Measurements from ENCODE around the gene LLGL1. TPM values are rescaled to one million over a fixed set of nuclear protein-coding genes. Genes with fewer than 3 reads are reported as not detected.

Gene LLGL1
- polyA plus RNA-seq, 2 of the 4 experiments (the other 2 are of a cell fraction), result 11.2 to 19.3 TPM

DNA sequence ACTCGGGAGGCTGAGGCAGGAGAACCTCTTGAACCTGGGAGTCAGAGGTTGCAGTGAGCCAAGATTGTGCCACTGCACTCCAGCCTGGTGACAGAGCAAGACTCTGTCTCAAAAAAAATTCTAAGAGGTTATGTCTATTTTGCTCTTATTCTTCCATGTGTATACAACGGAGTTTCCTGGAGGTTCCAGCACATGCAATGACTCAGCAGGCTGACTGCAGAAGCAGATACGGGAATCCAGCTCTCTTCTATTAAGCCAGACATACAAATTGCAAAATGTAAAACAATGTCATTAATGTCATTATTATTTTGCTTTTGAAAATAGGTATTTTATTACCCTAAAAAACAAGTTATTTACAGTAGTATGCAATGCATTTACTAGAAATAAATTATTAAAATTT lies 53.4 kb downstream of the LLGL1 start:
- FAIRE-seq (no peak), DNase-seq (ENCODE audit: low read depth in 1 of 2, low spot score in 1 of 2) (no peak), ATAC-seq (no peak)
- H3K4me2 ChIP-seq, result no peak overlapping the region
- peak overlapping the region in 1 of 2 experiments; percentile 38; a peak in 4 of 6 replicates for H3K27ac ChIP-seq
- WGBS (ENCODE audit: missing lambda C conversion rate), result 69% methylated on average over 3 of the region's 3 CpGs
- no peak overlapping the region for H3K4me3 ChIP-seq
- POLR2A ChIA-PET, result no interaction called here
- peaks cover 3% of the 10 kb centered on the region; the same call in 1 of the 3 replicates for H3K4me1 ChIP-seq
- CTCF ChIA-PET, result interaction anchor here (0.6 to 1.3 kb wide), 3 partner anchors 15 to 62 kb away, joined by 3 to 4 read pairs (median 3); no protein-coding TSS in a partner anchor
- TF ChIP-seq MAFK (IDR thresholded peaks at IDR 0.05; ENCODE audit: partially characterized antibody) (peak; percentile 21), FOXS1 (CRISPR knock-in tag; IDR thresholded peaks at IDR 0.05) (no peak)
- H3K9me3 ChIP-seq, result no peaks in the 10 kb centered on the region

DNA sequence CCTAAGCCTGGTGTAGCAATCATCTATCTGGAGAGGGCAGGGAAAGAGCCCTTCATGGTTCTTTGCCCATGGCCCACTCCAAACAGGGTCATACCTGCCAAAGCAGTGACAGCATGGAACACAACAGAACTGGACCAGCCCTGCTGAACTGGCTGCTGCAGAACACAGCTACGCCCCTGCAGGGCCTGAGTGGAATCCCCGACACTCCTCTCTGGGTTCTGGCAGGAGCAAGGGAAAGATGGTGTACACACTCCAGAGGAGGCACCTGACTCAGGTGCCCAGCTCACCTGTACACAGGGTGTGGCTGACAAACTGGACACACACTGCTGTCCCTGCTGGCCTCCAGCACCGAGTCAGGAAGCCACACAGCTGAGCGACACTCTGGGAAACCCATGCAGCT lies 54.8 kb downstream of the LLGL1 start:
- Histone ChIP-seq H3K4me1 (peaks cover 3% of the 10 kb centered on the region; the same call in 1 of the 3 replicates), H3K4me2 (no peak overlapping the region), H3K4me3 (no peak overlapping the region), H3K9me3 (no peaks in the 10 kb centered on the region), H3K27ac (no peak overlapping the region)
- 92% methylated on average over 4 of the region's 4 CpGs for WGBS (ENCODE audit: missing lambda C conversion rate)
- TF ChIP-seq HDAC2 (IDR thresholded peaks at IDR 0.05), result no peak
- no peak for TF ChIP-seq EP300 (IDR thresholded peaks at IDR 0.05)
- TF ChIP-seq GATA3 (IDR thresholded peaks at IDR 0.05; ENCODE audit: borderline replicate concordance), result no peak
- TF ChIP-seq POLR2A (IDR thresholded peaks at IDR 0.05; ENCODE audit: low read length), result no peak
- TF ChIP-seq HOXB5 (CRISPR knock-in tag; IDR thresholded peaks at IDR 0.05), result no peak
- no peak for TF ChIP-seq EHMT2 (IDR thresholded peaks at IDR 0.05; ENCODE audit: low read depth)
- TF ChIP-seq ZSCAN20 (CRISPR knock-in tag; IDR thresholded peaks at IDR 0.05), result no peak
- ATAC-seq, result no peak; a peak in 1 of 6 replicates
- no peak for DNase-seq (ENCODE audit: low read depth in 1 of 2, low spot score in 1 of 2)
- ChIA-PET POLR2A (no interaction called here), CTCF (interaction anchor here (4.3 kb wide), 1 partner anchor 32 kb away, joined by 16 read pairs; no protein-coding TSS in a partner anchor)
- no peak for FAIRE-seq

GRCh38 chr17:18280766-18281371 lies 55.4 kb downstream of the LLGL1 start:
- ChIA-PET CTCF (interaction anchor here (1.3 to 4.3 kb wide), 2 partner anchors 16 to 32 kb away, joined by 3 to 16 read pairs; no protein-coding TSS in a partner anchor), POLR2A (no interaction called here)
- ATAC-seq (no peak), FAIRE-seq (no peak), DNase-seq (ENCODE audit: low read depth in 1 of 2, low spot score in 1 of 2) (no peak)
- WGBS (ENCODE audit: missing lambda C conversion rate), result 71% methylated on average over 5 of the region's 5 CpGs
- Histone ChIP-seq H3K4me3 (no peak overlapping the region), H3K27ac (no peak overlapping the region), H3K4me2 (no peak overlapping the region), H3K9me3 (no peaks in the 10 kb centered on the region), H3K4me1 (peaks cover 3% of the 10 kb centered on the region; the same call in 1 of the 3 replicates)
- TF ChIP-seq HDAC2 (IDR thresholded peaks at IDR 0.05), result no peak
- no peak for TF ChIP-seq REST (IDR thresholded peaks at IDR 0.05)
- no peak for TF ChIP-seq HOXB13 (CRISPR knock-in tag; IDR thresholded peaks at IDR 0.05; ENCODE audit: low read depth)
- TF ChIP-seq NFE2L2 (conservative IDR thresholded peaks at IDR 0.05; ENCODE audit: low read length), result no peak
- no peak for TF ChIP-seq HOXB5 (CRISPR knock-in tag; IDR thresholded peaks at IDR 0.05)
- TF ChIP-seq FOSL2 (IDR thresholded peaks at IDR 0.05), result no peak
- no peak for TF ChIP-seq FOSL2 (CRISPR knock-in tag; IDR thresholded peaks at IDR 0.05)
- TF ChIP-seq RARB (CRISPR knock-in tag; IDR thresholded peaks at IDR 0.05), result no peak
- TF ChIP-seq HEYL (CRISPR knock-in tag; IDR thresholded peaks at IDR 0.05), result no peak
- TF ChIP-seq USF2 (IDR thresholded peaks at IDR 0.05), result no peak
- TF ChIP-seq EHF (CRISPR knock-in tag; IDR thresholded peaks at IDR 0.05), result no peak
- TF ChIP-seq NPAS2 (CRISPR knock-in tag; IDR thresholded peaks at IDR 0.05; ENCODE audit: borderline replicate concordance), result no peak
- TF ChIP-seq CBX2 (IDR thresholded peaks at IDR 0.05; ENCODE audit: borderline replicate concordance, low read depth), result no peak

Measured in A549 (cell line).